ENCODE data around the gene KLHL4. TPM values are rescaled to one million over a fixed set of nuclear protein-coding genes. Genes with fewer than 3 reads are reported as not detected.
"Not testable (repeated sequence)": the region's sequence is repeated elsewhere in the genome, so short reads cannot be mapped to it uniquely, and the experiment has no call there.

KLHL4 gene
- total RNA-seq, 4 donors from 2014 or later, result 0.16 to 2.0 (median 0.88) TPM

DNA sequence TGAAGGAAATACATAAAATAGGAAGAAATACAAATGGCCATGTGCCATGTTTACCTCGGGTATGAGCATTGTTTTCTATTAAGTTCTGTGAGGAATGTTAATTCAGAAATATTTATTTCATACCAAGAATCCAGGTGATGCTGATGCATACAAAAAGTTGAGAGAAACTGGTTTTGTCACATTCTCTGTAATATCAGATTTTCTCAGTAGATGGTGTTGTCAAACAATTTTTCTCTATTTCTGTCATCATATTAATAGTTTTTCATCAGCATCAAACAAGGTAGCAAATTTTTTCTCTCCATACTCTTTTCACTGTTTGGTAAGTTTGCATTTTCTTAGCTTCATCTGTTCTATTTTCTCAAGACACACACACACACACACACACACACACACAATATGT is 179.8 kb downstream of the KLHL4 start:
- Histone ChIP-seq H3K27ac (no peak overlapping the region), H3K4me3 (no peak overlapping the region), H3K9me3 (no peaks in the 10 kb centered on the region), H3K4me1 (no peaks in the 10 kb centered on the region), H3K36me3 (no peaks in the 10 kb centered on the region), H3K27me3 (no peaks in the 10 kb centered on the region)
- WGBS, 2 donors (ENCODE audit: low coverage in 1 of 2), result 56% methylated on average over 1 of the region's 1 CpG; no CpG with 5 or more reads in 1 of the 2 donors
- intact Hi-C loops (cut with DNase I; ENCODE audit: low total_unique reads), result no loop called here
- DNase-seq, result no peak
- TF ChIP-seq POLR2A (IDR thresholded peaks at IDR 0.05) (no peak), POLR2AphosphoS5 (IDR thresholded peaks at IDR 0.05) (no peak), EP300 (IDR thresholded peaks at IDR 0.05; ENCODE audit: low read depth) (no peak)
- TF ChIP-seq, protein P1, sequence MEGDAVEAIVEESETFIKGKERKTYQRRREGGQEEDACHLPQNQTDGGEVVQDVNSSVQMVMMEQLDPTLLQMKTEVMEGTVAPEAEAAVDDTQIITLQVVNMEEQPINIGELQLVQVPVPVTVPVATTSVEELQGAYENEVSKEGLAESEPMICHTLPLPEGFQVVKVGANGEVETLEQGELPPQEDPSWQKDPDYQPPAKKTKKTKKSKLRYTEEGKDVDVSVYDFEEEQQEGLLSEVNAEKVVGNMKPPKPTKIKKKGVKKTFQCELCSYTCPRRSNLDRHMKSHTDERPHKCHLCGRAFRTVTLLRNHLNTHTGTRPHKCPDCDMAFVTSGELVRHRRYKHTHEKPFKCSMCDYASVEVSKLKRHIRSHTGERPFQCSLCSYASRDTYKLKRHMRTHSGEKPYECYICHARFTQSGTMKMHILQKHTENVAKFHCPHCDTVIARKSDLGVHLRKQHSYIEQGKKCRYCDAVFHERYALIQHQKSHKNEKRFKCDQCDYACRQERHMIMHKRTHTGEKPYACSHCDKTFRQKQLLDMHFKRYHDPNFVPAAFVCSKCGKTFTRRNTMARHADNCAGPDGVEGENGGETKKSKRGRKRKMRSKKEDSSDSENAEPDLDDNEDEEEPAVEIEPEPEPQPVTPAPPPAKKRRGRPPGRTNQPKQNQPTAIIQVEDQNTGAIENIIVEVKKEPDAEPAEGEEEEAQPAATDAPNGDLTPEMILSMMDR (IDR thresholded peaks at IDR 0.05), result no peak
- in situ Hi-C loops (cut with MboI; ENCODE audit: low pct_ligation_motif_present in 1 of 4, low pct_unique_long_range_greater_than_20kb in 1 of 4, low sequenced_read_pairs in 3 of 4), result no loop called here

DNA sequence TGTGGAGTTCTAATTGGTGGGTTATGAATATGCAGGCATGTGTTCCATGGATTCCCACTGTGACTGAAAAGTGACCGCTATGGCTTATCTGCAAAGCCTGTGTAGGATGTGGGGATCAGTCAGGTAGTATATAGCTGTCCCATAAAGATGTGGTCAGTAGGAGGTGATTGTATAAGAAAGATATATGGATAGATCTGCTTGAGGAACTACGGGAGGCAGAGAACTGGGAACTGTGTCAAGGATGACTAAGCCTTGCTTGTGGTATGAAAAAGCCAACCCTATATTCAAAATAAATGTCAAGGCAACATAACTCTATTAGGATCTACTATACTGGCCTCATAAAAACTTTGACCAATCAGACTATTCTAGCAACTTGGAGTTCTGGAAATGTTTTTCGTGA is 185.2 kb downstream of the KLHL4 start:
- intact Hi-C loops (cut with DNase I; ENCODE audit: low total_unique reads) (no loop called here), in situ Hi-C loops (cut with MboI; ENCODE audit: low pct_ligation_motif_present in 1 of 4, low pct_unique_long_range_greater_than_20kb in 1 of 4, low sequenced_read_pairs in 3 of 4) (no loop called here)
- H3K36me3 ChIP-seq, result no peaks in the 10 kb centered on the region
- no peak overlapping the region for H3K4me3 ChIP-seq
- DNase-seq, result no peak
- no peaks in the 10 kb centered on the region for H3K27me3 ChIP-seq
- H3K27ac ChIP-seq, result no peak overlapping the region
- WGBS, 2 donors (ENCODE audit: low coverage in 1 of 2), result 33 to 75% methylated on average over 1 to 3 of the region's 3 CpGs
- TF ChIP-seq EP300 (IDR thresholded peaks at IDR 0.05; ENCODE audit: low read depth), result no peak
- TF ChIP-seq POLR2A (IDR thresholded peaks at IDR 0.05), result no peak
- TF ChIP-seq, protein P1 (IDR thresholded peaks at IDR 0.05), result no peak
- no peak for TF ChIP-seq POLR2AphosphoS5 (IDR thresholded peaks at IDR 0.05)
- no peaks in the 10 kb centered on the region for H3K4me1 ChIP-seq
- no peaks in the 10 kb centered on the region for H3K9me3 ChIP-seq

DNA sequence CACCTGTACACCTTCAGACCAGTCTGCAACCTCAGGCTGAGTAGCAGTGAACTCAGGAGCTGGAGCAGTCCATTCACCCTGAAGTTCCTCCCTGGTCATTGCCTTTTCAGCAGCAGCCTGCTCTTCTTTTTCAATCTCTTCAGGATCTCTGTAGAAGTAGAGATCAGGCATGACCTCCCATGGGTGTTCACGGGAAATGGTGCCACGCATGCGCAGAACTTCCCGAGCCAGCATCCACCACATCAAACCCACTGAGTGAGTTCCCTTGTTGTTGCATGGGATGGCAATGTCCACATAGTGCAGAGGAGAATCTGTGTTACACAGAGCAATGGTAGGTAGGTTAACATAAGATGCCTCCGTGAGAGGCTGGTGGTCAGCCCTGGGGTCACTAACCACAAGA is 185.9 kb downstream of the KLHL4 start:
- H3K4me3 ChIP-seq; H3K4me1 ChIP-seq; H3K9me3 ChIP-seq; in situ Hi-C loops (cut with MboI; ENCODE audit: low pct_ligation_motif_present in 1 of 4, low pct_unique_long_range_greater_than_20kb in 1 of 4, low sequenced_read_pairs in 3 of 4); H3K27me3 ChIP-seq; H3K27ac ChIP-seq; H3K36me3 ChIP-seq; intact Hi-C loops (cut with DNase I; ENCODE audit: low total_unique reads); DNase-seq: not testable (repeated sequence)
- WGBS, 2 donors (ENCODE audit: low coverage in 1 of 2), result 94% methylated on average over 5 of the region's 5 CpGs; no CpG with 5 or more reads in 1 of the 2 donors

DNA sequence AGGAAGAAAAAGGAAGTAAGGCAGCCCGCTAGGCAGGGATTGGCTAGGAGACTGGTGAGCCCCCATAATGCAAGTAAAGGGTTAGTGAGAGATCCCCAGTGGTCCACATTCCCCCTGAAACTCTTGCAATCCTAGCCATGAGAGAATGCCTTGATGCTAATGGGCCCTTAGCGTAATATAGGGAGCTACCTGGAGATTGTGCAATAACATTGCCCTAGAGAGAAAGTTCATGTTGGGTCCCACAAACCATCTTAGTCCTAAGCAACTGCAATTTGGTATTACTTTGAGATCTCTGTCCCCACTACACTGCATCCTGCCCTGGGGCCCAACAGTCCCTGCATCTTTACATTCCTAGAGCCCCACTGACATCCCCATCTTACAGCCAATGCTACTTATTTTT is 188.5 kb downstream of the KLHL4 start:
- 82% methylated on average over 2 of the region's 2 CpGs; no CpG with 5 or more reads in 1 of the 2 donors for WGBS, 2 donors (ENCODE audit: low coverage in 1 of 2)
- no peaks in the 10 kb centered on the region for H3K27me3 ChIP-seq
- no peaks in the 10 kb centered on the region for H3K36me3 ChIP-seq
- TF ChIP-seq, protein P1 (IDR thresholded peaks at IDR 0.05), result no peak
- TF ChIP-seq POLR2A (IDR thresholded peaks at IDR 0.05) (no peak), EP300 (IDR thresholded peaks at IDR 0.05; ENCODE audit: low read depth) (no peak), POLR2AphosphoS5 (IDR thresholded peaks at IDR 0.05) (no peak)
- H3K4me1 ChIP-seq, result no peaks in the 10 kb centered on the region
- H3K27ac ChIP-seq, result no peak overlapping the region
- intact Hi-C loops (cut with DNase I; ENCODE audit: low total_unique reads) (no loop called here), in situ Hi-C loops (cut with MboI; ENCODE audit: low pct_ligation_motif_present in 1 of 4, low pct_unique_long_range_greater_than_20kb in 1 of 4, low sequenced_read_pairs in 3 of 4) (no loop called here)
- DNase-seq, result no peak
- no peaks in the 10 kb centered on the region for H3K9me3 ChIP-seq
- H3K4me3 ChIP-seq, result no peak overlapping the region

DNA sequence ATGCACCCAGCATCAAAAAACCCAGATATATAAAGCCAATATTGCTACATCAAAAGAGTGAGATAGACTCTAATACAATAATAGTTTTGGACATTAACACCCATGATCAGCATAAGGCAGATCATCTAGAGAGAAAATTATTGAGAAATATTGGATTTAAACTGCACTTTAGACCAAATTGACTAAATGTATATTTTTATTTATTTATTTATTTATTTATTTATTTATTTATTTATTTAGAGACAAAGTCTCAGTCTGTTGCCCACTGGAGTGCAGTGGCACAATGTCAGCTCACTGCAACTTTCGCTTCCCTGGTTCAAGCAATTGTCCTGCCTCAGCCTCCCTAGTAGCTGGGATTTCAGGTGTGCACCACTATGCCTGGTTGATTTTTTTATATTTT is 193.0 kb downstream of the KLHL4 start:
- 89% methylated on average over 1 of the region's 1 CpG; no CpG with 5 or more reads in 1 of the 2 donors for WGBS, 2 donors (ENCODE audit: low coverage in 1 of 2)
- Histone ChIP-seq H3K9me3 (no peaks in the 10 kb centered on the region), H3K27me3 (no peaks in the 10 kb centered on the region), H3K27ac (no peak overlapping the region), H3K4me1 (no peaks in the 10 kb centered on the region), H3K4me3 (no peak overlapping the region), H3K36me3 (no peaks in the 10 kb centered on the region)
- in situ Hi-C loops (cut with MboI; ENCODE audit: low pct_ligation_motif_present in 1 of 4, low pct_unique_long_range_greater_than_20kb in 1 of 4, low sequenced_read_pairs in 3 of 4) (no loop called here), intact Hi-C loops (cut with DNase I; ENCODE audit: low total_unique reads) (no loop called here)
- DNase-seq, result no peak
- no peak for TF ChIP-seq POLR2A (IDR thresholded peaks at IDR 0.05)
- TF ChIP-seq, protein P1 (IDR thresholded peaks at IDR 0.05), result no peak
- TF ChIP-seq POLR2AphosphoS5 (IDR thresholded peaks at IDR 0.05), result no peak
